Measurements from ENCODE around the gene MAP2K5.

DNA sequence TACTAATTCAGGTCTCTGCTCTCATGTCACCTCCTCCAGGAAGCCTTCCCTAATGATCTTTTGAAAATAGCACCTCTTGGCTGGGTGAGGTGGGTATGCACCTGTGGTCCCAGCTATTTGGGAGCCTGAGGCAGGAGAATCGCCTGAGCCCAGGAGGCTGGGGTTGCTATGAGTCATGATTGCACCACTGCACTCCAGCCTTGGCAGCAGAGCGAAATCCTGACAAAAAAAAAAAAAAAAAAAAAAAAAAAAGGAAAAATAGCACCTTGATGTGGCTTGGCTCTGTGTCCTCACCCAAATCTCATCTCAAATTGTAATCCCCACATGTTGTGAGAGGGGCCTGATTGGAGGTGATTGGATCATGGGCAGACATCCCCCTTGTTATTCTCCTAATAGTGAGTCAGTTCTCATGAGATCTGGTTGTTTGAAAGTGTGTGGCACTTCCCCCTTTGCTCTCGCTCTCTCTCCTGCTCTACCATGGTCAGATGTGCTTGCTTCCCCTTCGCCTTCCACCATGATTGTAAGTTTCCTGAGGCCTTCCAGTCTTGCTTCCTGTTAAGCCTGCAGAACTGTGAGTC lies 308.6 kb downstream of the MAP2K5 start:
- TF ChIP-seq, protein P1, sequence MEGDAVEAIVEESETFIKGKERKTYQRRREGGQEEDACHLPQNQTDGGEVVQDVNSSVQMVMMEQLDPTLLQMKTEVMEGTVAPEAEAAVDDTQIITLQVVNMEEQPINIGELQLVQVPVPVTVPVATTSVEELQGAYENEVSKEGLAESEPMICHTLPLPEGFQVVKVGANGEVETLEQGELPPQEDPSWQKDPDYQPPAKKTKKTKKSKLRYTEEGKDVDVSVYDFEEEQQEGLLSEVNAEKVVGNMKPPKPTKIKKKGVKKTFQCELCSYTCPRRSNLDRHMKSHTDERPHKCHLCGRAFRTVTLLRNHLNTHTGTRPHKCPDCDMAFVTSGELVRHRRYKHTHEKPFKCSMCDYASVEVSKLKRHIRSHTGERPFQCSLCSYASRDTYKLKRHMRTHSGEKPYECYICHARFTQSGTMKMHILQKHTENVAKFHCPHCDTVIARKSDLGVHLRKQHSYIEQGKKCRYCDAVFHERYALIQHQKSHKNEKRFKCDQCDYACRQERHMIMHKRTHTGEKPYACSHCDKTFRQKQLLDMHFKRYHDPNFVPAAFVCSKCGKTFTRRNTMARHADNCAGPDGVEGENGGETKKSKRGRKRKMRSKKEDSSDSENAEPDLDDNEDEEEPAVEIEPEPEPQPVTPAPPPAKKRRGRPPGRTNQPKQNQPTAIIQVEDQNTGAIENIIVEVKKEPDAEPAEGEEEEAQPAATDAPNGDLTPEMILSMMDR (conservative IDR thresholded peaks at IDR 0.05; ENCODE audit: low read length): no peak
- TF ChIP-seq EZH2phosphoT487 (IDR thresholded peaks at IDR 0.05; ENCODE audit: borderline replicate concordance): no peak
